ENCODE measurements around the gene VPS26B. TPM values are rescaled to one million over a fixed set of nuclear protein-coding genes. Genes with fewer than 3 reads are reported as not detected.

VPS26B gene
- total and polyA plus RNA-seq, 2 experiments from 2014 or later = 27.4 to 36.9 TPM

DNA sequence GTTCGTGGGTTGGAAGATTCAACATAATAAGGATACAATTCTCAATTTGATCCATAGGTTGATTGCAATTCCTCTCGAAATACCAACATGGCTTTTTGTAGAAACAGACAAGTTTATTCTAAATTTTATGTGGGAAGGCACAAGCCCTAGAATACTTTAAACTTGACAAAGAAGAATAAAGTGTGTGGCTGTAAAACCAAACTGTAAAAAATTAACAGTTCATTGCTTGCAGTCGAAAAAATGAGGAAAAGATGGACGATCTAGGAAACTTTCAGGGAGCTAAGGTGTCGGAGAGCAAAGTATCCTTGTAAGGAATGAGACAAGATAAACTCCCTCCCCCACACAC lies 50.7 kb downstream of the VPS26B start:
- Histone ChIP-seq H3K9me2 (ENCODE audit: insufficient read depth) (no peaks in the 10 kb centered on the region), H3K36me3 (ENCODE audit: low read depth) (no peaks in the 10 kb centered on the region), H3K4me2 (ENCODE audit: unreplicated experiment) (no peak overlapping the region), H3K9ac (no peak overlapping the region), H3K9me3 (ENCODE audit: low read depth) (no peaks in the 10 kb centered on the region), H2AFZ (no peak overlapping the region), H4K20me1 (ENCODE audit: insufficient read depth) (no peaks in the 10 kb centered on the region), H3K79me2 (ENCODE audit: insufficient read depth) (no peaks in the 10 kb centered on the region), H3K4me1 (ENCODE audit: insufficient read depth) (no peaks in the 10 kb centered on the region), H3F3A (ENCODE audit: insufficient read depth) (no peaks in the 10 kb centered on the region), H3K27me3 (replicated peaks; ENCODE audit: insufficient read depth) (peaks cover 79% of the 10 kb centered on the region), H3K4me3 (no peak overlapping the region), H3K27ac (no peak overlapping the region)
- no peak for DNase-seq
- in situ Hi-C loops (cut with MboI) = no loop called here
- no peak for TF ChIP-seq EZH2phosphoT487 (IDR thresholded peaks at IDR 0.05; ENCODE audit: insufficient read depth, low read depth)
- no peak for TF ChIP-seq EZH2 (IDR thresholded peaks at IDR 0.05; ENCODE audit: insufficient read depth, poor library complexity, severe bottlenecking)
- 19 to 20% methylated on average over 5 of the region's 5 CpGs for WGBS, 2 experiments (ENCODE audit: low coverage in 1 of 2, low lambda C conversion rate in 2 of 2, missing lambda C conversion rate in 2 of 2)

DNA sequence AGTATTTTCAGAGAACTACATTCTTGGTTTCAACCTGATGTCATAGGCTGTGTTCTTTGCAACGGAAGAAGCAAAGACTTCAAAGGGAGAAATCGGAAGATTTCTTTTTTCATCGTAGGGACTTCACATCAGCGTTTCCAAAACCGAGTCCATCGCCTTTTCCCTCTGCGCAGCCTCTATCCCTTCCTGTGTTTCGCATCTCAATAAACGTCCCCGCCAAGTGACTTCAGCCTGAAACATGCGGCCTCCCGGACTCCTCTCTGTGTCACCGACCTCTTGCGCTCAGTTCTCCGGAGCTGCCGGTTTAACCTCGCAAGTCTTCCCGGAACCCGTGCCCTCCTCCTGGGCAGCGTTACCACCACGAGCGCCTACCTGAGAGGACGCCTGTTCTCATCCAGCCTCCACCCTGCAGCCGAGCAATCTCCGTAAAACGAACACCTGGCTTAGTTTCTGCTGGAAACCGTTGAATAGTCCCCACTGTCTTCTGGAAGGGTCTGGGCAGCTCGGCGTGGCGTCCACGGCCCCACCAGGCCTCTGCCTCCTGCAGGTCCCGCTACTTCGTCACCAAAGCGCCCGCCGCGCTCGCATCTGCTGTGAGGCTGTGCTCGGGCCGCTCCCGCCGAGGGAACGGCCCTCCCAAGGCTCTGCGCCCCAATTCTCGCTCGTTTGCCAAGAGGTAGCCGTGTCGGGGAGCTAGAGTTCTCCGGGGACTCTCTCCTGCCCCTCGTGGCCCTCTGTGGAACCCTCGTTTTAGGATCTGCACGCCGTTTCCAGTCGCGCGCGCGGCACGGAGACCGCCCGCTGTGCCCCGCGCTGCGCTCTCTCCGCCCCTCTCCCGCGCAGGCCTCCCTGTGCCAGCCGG lies 51.3 kb downstream of the VPS26B start, which contains the start of gene GLB1L3:
TSS of gene GLB1L3 (plus strand) at position 846 of the 862 bp plus-strand sequence. CDS start 362 bp downstream, outside the sequence.
- Histone ChIP-seq H3K9me3 (ENCODE audit: low read depth) (no peaks in the 10 kb centered on the region), H4K20me1 (ENCODE audit: insufficient read depth) (no peaks in the 10 kb centered on the region), H3K27ac (no peak within 1 kb of the TSS), H3K9ac (no peak within 1 kb of the TSS), H3K4me1 (ENCODE audit: insufficient read depth) (no peaks in the 10 kb centered on the region), H3K36me3 (ENCODE audit: low read depth) (no peaks in the 10 kb centered on the region), H3F3A (ENCODE audit: insufficient read depth) (no peaks in the 10 kb centered on the region), H2AFZ (peak within 1 kb of the TSS; percentile 66), H3K27me3 (replicated peaks; ENCODE audit: insufficient read depth) (peaks cover 80% of the 10 kb centered on the region), H3K4me3 (no peak within 1 kb of the TSS; the same call in 1 of the 2 replicates), H3K79me2 (ENCODE audit: insufficient read depth) (no peaks in the 10 kb centered on the region), H3K9me2 (ENCODE audit: insufficient read depth) (no peaks in the 10 kb centered on the region), H3K4me2 (ENCODE audit: unreplicated experiment) (peak within 1 kb of the TSS; percentile 37)
- 7% methylated on average over 68 of the region's 68 CpGs for WGBS, 2 experiments (ENCODE audit: low coverage in 1 of 2, low lambda C conversion rate in 2 of 2, missing lambda C conversion rate in 2 of 2)
- in situ Hi-C loops (cut with MboI) = no loop called here
- DNase-seq = peak; percentile 60
- TF ChIP-seq EZH2 (IDR thresholded peaks at IDR 0.05; ENCODE audit: insufficient read depth, poor library complexity, severe bottlenecking) = peak; percentile 27
- TF ChIP-seq EZH2phosphoT487 (IDR thresholded peaks at IDR 0.05; ENCODE audit: insufficient read depth, low read depth) = no peak; the same call in 1 of the 2 replicates

DNA sequence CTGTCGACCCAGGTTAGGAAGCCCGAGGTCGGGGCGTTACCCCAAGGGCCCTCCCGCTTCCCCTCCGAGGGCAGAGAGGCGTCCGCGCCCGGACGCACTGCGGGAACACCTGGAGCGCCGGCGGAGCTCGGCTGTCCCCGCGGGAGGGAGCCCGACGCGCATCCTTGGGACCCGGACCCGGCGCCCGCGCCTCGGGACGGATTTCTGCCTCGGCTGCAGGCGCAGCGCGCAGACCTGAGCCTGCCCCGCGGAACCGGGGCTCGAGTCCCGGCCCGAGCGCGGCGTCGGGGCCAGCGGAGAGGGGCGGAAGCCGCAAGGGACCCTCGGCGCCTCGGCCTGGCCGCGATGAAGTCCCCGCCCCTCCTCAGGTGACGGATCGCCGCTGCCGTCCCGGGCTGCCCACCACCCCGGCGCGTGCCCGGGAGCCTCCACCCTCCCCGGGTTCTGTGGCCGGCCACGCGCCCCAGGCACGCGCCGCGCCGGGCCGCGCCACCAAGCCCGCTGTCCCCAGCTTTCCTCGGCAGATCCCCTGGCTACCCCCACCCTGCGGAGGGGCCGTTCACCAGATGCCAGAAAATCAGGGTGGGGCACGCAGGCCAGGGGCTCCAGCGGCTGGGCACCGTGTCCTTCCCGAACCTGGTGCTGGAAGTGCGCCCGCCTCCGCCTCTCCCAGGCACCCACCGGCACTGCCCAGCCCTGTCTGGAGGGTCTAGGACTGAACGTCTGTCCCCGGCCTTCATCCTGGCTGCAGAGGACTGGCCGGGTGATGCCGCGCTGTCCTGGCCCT lies 52.1 kb downstream of the VPS26B start:
- H3K27ac ChIP-seq = no peak overlapping the region
- H2AFZ ChIP-seq = peak overlapping the region; percentile 66; the same call in 1 of the 2 replicates
- no peak overlapping the region for H3K9ac ChIP-seq

DNA sequence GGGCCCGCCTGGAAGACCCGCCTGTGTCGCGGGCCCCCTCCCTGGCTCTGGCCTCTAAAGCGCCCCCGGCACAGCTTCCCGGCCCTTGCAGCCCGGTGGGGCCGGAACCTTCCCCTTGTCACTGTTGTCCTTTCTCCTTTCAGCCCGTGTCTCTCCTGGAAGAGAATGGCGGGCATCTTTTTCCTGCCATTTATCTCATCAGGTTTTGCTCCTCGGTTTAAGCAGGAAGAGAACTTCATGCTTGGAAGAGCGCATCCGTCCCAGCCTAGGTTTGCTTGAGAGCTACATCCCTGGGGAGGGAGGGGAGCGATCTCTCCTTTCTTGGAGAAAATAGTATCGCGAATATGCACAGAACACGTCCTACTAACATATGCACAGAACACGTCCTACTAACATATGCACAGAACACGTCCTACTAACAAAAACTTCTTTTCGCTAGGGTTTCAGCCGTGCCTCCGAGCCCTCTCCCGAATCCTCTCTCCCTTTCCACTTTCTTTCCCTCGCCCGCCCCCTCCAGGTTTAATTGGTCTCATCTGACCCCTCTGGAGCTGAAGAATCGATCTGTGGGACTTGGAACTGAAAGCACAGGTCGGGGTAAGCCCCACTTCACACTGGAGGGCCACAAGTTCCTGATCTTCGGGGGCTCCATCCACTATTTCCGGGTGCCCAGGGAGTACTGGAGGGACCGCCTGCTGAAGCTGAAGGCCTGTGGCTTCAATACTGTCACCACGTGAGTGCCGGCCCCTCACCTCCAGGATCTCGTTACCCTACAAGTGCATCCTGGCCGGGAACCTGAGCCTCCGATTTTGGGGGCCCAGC lies 52.9 kb downstream of the VPS26B start:
- DNase-seq = peak; percentile 10
- Histone ChIP-seq H3K9ac (no peak overlapping the region), H4K20me1 (ENCODE audit: insufficient read depth) (no peaks in the 10 kb centered on the region), H3K4me2 (ENCODE audit: unreplicated experiment) (no peak overlapping the region), H3K27ac (no peak overlapping the region), H3K4me1 (ENCODE audit: insufficient read depth) (no peaks in the 10 kb centered on the region), H3K4me3 (no peak overlapping the region), H3K9me3 (ENCODE audit: low read depth) (no peaks in the 10 kb centered on the region), H3K27me3 (replicated peaks; ENCODE audit: insufficient read depth) (peaks cover 77% of the 10 kb centered on the region), H3F3A (ENCODE audit: insufficient read depth) (no peaks in the 10 kb centered on the region), H3K36me3 (ENCODE audit: low read depth) (no peaks in the 10 kb centered on the region), H3K79me2 (ENCODE audit: insufficient read depth) (no peaks in the 10 kb centered on the region), H2AFZ (no peak overlapping the region), H3K9me2 (ENCODE audit: insufficient read depth) (no peaks in the 10 kb centered on the region)
- 0 out of 2 replicates have a peak, but pooled peaks have one; percentile 24 for TF ChIP-seq EZH2phosphoT487 (IDR thresholded peaks at IDR 0.05; ENCODE audit: insufficient read depth, low read depth)
- peak; percentile 95 for TF ChIP-seq EZH2 (IDR thresholded peaks at IDR 0.05; ENCODE audit: insufficient read depth, poor library complexity, severe bottlenecking)
- in situ Hi-C loops (cut with MboI) = no loop called here
- 15 to 17% methylated on average over 35 to 36 of the region's 36 CpGs for WGBS, 2 experiments (ENCODE audit: low coverage in 1 of 2, low lambda C conversion rate in 2 of 2, missing lambda C conversion rate in 2 of 2)

More for the DNA sequence above, 52.1 kb downstream of the VPS26B start:
- peak overlapping the region; percentile 37 for H3K4me2 ChIP-seq (ENCODE audit: unreplicated experiment)
- TF ChIP-seq EZH2 (IDR thresholded peaks at IDR 0.05; ENCODE audit: insufficient read depth, poor library complexity, severe bottlenecking) = no peak
- no peak for TF ChIP-seq EZH2phosphoT487 (IDR thresholded peaks at IDR 0.05; ENCODE audit: insufficient read depth, low read depth)
- 3 to 5% methylated on average over 38 to 77 of the region's 88 CpGs for WGBS, 2 experiments (ENCODE audit: low coverage in 1 of 2, low lambda C conversion rate in 2 of 2, missing lambda C conversion rate in 2 of 2)
- H3K9me3 ChIP-seq (ENCODE audit: low read depth) = no peaks in the 10 kb centered on the region
- in situ Hi-C loops (cut with MboI) = no loop called here
- H3K36me3 ChIP-seq (ENCODE audit: low read depth) = no peaks in the 10 kb centered on the region
- DNase-seq = peak; percentile 5
- no peak overlapping the region; the same call in 1 of the 2 replicates for H3K4me3 ChIP-seq
- H3K9me2 ChIP-seq (ENCODE audit: insufficient read depth) = no peaks in the 10 kb centered on the region
- peaks cover 82% of the 10 kb centered on the region for H3K27me3 ChIP-seq (replicated peaks; ENCODE audit: insufficient read depth)
- H3F3A ChIP-seq (ENCODE audit: insufficient read depth) = no peaks in the 10 kb centered on the region
- H3K4me1 ChIP-seq (ENCODE audit: insufficient read depth) = no peaks in the 10 kb centered on the region
- no peaks in the 10 kb centered on the region for H3K79me2 ChIP-seq (ENCODE audit: insufficient read depth)
- no peaks in the 10 kb centered on the region for H4K20me1 ChIP-seq (ENCODE audit: insufficient read depth)
